HG03064 (cell line): ENCODE data around the gene SIM2.

ENCODE experiments used
- ATAC-seq: cut with Tn5 transposase; IDR thresholded peaks from one replicate; pipeline ENCODE4 v1.9.1; 2021; ENCODE audit warnings: low read depth; ENCODE audit not compliant: unreplicated experiment

SIM2 gene

DNA sequence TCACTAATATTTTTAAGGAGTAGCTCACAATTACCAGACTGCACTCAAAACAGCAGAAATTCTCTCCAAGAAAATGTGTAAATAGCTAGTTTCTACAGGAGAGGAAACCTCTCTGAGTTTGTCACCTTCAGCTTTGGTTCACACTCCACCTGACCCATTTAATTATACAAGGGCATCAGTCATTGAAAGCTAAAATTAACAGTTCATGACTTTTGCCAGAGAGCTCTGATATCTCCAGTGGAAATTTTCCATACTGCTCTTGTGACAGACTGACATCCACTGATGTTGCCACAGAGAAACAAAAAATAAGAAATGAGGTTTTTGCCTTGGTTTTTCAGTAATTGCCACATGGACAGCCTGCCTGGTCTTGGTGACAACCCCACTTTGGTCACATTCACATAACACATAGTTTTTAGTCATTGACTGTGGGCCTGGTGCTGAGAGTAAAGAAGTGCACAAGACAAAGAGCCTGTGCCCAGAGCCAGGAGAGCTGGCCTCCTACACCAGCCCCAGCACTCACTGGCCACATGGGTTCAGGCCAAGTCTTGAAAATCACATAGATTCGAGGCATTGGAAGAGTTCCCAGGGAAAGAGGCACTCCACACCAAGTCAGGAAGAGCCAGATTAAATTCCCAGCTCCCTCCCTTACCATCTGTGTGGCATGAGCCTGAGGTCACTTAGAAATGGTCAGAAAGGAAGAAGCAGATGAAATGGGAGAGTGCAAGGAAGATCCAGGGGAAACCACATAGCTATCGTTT lies 13.8 kb upstream of the SIM2 start:
- ATAC-seq, result no peak

DNA sequence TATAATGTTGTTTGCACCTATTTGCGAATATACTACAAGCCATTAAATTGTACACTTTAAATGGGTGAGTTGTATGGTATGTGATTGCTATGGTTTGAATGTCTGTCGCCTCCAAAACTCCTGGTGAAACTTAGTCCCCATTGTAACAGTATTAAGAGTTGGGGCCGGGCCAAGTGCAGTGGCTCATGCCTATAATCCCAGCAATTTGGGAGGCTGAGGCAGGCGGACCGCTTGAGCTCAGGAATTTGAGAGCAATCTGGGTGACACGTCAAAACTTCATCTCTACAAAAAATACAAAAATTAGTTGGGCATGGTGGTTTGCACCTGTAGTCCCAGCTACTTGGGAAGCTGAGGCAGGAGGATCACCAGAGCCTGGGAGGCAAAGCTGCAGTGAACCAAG lies 12.0 kb upstream of the SIM2 start:
- ATAC-seq, result no peak

DNA sequence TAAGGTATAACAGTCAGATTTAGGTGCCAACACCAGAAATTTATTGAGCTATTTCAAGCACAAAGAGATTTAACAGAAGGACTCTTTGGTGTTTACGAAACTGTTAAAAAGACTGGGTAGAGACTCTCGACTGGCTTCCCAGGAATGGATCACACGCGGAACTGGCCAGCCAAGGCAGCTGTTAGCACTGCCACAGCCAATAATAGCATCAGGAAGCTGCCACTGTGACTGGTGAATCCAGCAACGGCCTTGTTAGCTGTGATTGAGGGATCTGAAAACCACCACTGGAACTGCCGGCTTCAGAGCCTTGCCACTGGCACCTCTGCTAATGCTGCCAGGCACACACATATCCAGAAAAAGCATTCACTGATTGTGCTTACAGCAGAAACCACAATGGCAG lies 10.6 kb upstream of the SIM2 start:
- no peak for ATAC-seq

DNA sequence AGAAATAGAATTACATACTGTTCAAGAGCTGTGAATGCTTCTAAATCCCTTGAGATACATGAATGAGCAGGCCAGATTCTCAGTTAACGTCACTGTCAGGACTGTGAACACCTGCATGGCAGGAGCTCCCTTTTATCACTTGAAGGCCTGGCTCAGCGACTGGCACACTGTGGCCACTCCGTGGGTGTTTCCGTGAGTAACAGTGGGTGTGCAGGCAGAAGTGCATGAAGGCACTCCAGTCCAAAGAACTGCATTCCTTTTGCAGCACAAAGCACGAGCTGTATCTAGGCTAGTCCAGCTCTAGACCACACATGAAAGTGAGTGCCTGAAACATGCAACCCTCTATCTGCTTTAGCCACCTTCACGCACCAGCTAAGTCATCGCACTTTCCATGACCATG lies 9.6 kb upstream of the SIM2 start:
- ATAC-seq, result no peak

DNA sequence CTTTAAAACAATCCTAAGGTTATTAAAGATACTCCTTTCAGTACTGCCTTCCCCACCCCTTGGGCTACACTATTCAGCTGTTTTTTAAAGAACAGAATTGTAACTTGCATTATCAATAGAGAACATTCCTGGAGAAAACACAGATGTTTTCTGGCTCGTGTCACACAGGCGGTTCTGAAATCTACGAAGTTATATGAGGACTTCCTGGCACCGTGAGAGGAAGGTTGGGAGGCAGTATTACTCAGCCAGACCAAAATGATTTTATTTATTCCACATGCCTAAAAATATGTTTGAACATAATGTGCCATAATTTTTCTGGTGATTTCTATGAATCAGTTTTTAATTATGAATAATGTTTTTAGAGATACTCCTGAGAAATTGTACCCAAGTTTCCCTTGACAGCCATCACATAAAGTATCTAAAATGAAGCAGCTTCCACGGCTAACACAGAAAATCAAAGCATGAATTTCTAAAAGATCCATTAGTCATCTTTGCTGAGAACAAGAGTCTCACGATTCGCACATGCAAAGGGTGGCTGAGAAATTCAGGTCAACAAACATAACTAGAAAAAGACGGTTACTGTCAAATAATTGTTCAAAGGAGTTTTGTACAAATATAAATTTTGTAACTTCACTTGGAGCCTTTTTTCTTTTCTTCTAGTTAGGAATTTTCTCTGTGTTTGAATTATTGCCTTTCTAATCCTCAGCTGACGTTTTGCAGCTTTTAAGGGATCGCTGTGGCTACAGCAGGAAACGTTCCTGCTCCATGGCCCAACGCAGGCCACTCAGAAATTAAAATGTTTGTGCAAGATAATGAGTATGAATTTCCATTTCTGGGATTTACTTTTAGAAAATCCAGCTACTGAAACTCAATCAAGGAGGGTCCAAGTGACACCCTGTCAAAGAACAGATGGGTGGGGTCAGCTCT lies 8.0 kb upstream of the SIM2 start:
- no peak for ATAC-seq

DNA sequence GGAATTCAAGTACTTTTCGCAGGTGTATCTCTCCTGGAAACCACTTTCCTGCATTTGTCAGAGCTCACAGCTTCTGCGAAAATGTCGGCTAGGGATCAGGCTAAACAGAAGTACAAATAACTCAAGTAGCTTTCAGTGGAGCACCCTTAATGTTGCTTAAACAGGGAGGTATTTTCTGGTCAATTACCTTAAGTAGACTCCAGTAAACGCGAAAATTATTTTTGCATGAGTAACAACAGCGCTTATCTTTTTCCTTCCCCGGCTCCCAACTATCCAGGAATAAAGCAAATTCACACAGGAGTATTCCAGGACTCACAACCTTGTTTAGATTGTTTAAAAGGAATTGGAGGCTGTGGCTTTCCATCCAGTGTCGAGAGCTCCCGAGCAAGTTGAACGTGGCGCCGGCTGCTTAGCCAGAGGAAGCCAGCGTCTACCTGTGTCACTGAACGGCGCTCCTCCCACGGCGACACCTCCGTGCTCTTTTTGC lies 7.3 kb upstream of the SIM2 start:
- ATAC-seq, result no peak

DNA sequence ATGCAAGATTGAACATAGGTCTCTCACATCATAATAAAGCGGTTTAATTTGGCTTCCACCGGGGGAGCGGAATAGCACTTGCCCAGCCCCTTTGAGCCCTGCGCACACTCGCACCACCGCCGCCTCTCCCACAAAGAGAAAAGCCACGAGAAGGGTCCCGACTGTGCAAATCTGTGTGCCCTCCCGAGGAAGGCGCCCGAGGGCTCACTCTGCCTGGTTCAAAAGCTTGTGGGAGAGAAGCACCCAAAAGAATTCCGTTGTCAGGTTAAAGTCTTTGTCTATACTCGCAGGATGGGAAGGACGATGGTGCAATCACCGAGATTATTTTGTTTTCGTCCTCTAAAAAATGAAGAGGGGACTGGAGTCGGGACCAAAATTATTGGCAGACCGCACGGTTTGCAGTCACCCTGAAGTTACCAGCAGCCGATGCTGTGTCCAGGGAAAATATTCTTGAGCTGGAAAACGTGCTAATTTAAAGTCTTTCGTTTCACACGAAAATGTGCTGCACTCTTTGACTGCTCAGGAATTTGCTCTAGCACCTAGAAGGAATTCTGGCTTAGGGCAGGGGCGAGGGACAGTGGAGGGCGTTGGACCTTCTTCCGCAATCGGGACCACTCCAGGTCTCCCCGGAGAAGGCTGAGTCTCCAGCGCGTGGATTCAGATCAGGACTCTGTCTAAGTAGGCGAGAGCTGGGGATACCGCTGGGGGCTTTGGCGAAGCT lies 6.6 kb upstream of the SIM2 start:
- ATAC-seq, result no peak

DNA sequence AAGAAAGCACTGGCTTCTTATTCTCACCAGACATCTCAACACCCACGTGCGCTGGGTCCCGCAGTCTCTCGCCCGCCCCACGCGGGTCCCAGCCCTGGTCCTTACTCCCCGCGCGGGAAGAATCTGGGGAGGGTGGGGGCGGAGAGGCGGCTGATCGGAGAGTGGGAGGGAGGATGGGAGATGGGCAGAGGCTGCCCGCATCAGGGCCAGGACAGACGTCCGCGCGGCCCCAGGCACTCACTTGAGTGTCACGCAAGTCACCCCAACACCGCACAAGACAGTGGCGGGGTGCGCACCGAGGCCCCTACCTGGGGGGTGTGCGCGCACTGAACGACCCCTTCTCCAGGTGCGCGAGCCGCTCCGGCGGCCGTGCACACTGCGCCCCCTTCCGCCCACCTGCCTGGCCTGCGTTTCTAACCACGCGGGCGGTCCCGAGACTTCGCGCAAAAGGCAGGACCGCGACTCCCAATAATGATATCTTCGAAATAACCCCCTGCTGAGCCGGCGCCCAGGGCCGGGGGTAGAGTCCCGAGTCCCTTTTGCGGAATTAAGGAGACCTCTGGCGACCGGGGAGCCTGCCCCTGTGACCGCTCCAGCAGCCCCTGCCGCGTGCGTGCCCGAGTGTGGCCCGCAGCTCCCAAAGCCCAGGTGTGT lies 6.0 kb upstream of the SIM2 start:
- no peak for ATAC-seq

DNA sequence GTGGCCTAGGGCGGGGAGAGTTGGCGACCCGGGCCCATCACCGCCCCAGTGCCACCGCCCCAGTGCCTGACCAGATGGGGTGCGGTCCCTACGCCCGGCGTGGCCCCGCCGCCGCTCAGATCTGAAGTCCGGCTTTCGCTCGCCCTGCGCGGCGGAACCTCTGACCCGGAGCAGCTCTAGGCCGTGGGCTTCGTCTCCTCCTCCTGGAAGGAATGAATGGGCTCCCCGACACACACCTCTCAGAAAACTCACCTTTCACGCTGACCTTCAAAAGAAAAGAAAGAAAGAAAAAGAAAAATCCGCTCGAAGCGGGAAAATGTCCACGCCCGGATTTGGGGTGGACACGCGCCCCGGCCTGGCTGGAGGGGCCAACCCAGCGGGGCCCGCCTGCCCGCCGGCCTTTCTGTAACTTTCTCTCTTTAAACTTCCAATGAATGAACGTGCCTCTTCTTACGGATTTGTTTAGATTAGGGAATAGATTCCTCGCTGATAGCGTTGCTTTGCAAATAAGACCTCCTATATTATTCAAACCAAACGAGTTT lies 5.4 kb upstream of the SIM2 start:
- ATAC-seq, result no peak

DNA sequence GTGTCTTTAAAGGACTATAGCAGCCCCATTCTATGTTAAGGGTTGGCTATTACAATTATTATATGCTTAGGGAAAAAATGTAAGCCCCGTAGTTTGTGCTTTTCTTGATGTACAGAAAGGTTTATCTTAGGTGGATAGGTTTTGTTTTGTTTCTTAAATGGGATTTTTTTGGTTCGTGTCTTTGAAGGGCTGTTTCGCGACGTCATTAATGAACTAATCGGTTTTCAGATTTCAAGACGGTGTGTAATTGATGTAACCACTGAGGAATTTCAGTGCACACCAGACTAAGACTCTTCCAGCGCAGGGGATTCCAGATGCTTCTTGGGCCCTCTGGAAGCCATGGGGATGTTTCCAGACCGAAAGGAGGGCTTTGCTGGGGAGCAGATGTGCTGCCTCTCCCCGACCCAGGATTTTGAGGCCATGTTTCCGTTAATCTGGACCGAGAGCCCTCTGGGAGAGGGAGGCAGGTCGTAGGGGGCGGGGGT lies 4.8 kb upstream of the SIM2 start:
- ATAC-seq, result no peak

DNA sequence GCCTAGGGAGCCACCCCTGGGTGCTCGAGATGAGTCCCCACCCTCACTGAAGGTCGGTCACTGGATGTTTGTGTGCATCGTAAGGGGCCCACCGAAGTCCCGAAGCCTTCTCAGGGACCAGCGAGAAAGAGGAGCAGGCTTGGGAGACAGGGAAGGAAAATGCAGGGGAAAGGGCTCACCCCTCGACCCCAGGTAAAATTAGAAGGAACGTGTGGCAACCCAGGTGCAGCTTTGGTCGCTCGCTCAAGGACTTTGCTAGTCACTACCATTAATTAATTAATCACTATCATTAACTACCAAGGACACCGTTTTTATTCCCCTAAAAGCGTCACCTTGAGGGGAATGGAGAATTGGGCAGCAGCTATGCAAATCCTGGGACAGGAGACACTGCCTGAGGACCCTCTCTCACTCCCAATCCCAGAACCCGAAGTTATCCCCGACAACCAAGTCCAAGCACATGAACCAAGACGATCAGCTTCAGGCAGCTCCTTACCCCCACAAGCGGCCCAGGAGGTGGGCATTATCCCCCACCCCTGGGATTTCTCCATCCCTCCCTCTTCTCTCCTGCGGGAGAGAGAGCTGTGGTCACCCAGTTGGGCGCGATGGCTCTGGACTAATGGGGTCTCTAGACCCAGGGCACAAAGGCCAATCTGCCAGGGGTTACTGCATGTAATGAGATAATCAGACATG lies 4.2 kb upstream of the SIM2 start:
- no peak for ATAC-seq

DNA sequence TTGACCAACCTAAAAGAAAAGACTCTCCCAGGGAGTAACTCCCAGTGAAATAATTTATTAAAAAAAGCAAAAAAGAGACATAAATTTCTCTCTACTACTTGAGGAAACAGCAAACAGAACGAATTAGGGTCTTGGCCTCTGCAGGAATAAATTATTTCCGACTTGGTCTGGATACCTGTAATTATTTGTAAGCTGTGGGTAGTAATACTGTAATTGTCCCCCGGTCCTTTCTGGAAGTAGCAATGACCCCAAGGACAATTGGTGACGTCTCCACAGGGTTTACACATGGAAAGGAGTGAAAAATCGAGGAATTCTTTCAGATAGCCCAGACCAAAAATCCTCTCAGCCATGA lies 3.7 kb upstream of the SIM2 start:
- ATAC-seq, result no peak

DNA sequence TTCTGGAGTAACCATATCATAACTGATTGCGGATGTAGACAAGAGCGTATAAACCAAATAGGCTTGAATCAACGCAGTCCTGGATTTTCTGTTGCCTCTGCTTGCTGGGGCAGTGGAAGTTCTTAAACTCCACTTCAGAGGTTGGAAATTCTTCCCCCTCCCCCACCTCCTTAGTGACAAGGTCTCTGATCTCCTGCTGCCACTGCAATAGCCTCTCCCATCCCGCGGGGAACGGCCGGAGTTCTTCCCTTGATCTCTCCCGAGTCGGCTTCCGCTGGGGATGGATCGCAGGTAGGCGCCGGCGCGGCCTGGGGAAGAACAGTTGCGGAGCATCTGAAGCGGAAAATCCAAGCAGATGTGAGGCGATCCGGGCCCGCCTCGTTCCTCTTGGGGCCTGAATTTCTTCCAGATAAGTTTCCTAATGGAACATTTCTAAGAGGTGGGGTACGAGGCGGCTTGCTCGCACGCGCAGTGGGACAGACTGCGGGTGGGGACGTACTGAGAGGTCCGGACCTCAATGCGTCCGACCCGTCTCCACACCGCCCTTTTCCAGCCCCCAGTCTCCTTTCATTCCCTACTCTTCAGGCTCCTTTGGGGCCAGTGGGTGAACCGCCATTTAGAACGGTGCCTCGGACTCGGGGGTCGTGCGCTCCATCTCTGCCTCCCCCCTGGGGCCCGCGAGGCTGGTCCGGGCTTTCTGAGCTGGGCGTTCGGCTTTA lies 3.1 kb upstream of the SIM2 start:
- no peak for ATAC-seq

DNA sequence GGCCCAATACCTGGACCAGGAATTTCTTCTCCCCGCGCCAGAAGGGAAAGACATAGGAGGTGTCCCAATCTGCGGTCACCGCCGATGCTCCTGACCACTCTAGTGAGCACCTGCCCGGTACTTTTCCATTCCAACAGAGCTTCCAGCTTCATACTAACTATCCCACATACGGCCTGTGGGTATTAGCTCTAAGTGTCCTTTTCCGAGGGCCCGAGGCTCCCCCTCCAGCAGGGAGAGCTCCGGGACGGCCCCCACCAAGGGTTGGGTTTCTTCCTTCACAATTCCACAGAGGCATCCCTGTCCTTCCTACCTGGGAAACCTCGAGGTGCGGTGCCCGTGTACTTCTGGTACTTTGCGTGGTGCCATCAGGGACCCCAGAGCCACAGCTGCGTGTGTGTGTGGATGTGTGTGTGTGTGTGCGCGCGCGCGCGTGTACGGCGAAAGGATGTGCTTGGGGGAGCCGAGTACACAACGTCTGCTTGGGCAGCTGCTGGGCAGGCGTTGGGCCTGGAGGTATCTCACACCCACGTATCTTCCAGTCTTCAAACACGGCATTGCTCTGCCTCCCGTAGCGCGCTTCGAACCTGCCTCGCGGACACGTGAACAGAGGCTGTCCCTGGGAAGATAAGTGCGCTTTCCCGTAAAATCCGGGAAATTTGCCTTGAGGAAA lies 2.4 kb upstream of the SIM2 start:
- no peak for ATAC-seq

DNA sequence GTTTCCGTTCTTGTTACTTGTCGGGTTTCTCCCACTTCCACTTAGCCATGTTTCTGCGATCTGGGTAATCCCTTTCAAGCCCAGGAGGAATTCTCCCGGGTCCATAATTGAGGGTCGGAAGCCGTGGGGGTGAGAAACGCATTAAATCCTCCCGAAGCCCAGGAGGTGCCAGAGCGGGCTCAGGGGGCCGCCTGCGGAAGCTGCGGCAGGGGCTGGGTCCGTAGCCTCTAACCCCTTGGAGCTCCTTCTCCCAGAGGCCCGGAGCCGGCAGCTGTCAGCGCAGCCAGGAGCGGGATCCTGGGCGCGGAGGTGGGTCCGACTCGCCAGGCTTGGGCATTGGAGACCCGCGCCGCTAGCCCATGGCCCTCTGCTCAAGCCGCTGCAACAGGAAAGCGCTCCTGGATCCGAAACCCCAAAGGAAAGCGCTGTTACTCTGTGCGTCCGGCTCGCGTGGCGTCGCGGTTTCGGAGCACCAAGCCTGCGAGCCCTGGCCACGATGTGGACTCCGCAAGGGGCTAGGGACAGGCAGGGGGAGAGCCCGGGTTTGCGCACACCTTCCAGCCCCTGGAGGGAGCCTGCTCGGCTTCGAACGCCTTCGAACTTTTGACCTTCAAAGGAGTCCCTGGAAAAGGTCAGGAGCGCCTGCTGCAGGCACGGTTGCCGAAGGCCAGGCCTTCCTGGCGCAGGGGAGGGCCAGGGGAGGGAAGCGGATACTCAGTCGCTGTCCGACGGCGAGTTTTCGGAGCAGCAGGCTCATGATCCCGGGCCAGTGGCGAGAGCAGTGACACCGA lies 1.7 kb upstream of the SIM2 start:
- no peak for ATAC-seq

DNA sequence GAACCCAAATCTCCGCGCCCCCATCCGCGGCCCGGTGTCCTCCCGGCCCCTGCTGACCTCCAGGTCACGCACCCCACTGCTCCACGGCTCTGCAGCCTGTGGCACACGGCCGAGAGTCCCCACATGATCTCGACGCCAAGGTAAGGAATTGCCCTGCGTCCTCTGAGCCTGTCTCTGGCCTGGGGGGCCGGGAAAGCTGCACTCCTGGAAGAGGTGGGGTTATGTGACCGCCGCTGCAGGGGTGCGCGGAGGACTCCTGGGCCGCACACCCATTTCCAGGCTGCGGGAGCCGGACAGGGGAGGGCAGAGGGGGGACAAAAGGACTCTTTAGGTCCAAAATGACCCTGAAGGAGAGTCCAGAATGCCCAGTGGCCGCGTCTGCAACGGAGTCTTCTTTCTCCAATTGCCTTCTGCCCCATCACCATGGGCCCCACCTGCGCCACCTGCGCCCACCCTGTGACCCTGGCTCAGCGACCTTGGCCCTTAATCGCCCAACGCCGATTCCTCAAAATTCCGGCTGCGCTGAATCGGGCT lies 997 bp upstream of the SIM2 start:
- ATAC-seq, result no peak

DNA sequence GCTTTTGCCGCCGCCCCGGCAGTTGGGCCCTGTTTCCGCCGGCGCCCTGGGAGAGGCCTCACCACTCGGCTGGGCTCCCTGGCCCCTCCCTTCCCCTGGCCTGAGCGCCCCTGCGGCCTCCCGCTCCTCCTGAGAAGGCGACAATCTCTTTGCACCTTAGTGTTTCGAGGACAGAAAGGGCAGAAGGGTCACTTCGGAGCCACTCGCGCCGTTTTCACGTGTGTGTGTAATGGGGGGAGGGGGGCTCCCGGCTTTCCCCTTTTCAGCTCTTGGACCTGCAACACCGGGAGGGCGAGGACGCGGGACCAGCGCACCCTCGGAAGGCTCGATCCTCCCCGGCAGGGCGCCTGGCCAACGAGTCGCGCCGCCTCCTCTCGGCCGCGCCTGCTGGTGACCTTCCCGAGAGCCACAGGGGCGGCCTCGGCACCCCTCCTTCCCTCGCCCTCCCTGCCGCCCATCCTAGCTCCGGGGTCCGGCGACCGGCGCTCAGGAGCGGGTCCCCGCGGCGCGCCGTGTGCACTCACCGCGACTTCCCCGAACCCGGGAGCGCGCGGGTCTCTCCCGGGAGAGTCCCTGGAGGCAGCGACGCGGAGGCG lies 432 bp upstream of the SIM2 start:
- ATAC-seq, result no peak
